Sigmoid colon (tissue), 4 donors: ENCODE data around the gene OR2F1.

Experiments
- CTCF ChIP-seq, 4 experiments: fragments of 450-650 bp in 3 of 4; fragments of 200-600 bp in 1 of 4; IDR thresholded peaks; one replicate each; pipeline ENCODE4 v1.5.1; 2016 to 2019; ENCODE audit warnings: antibody characterized with exemption in 4 of 4, mild to moderate bottlenecking in 3 of 4, moderate library complexity in 2 of 4
- EP300 ChIP-seq, 4 donors: sonication (generic); formaldehyde crosslinking; IDR thresholded peaks; one replicate each; pipeline ENCODE4 v1.6.1; 2017; ENCODE audit warnings: antibody characterized with exemption in 4 of 4
- POLR2A ChIP-seq, 2 donors: fragments of 450-650 bp; IDR thresholded peaks; one replicate each; pipeline ENCODE4 v1.6.1; 2016; ENCODE audit warnings: antibody characterized with exemption in 2 of 2, mild to moderate bottlenecking in 2 of 2, moderate library complexity in 2 of 2
- POLR2AphosphoS5 ChIP-seq, 4 donors: sonication (generic); formaldehyde crosslinking; IDR thresholded peaks; one replicate each; pipeline ENCODE4 v1.6.1; 2017; ENCODE audit warnings: antibody characterized with exemption in 4 of 4

DNA sequence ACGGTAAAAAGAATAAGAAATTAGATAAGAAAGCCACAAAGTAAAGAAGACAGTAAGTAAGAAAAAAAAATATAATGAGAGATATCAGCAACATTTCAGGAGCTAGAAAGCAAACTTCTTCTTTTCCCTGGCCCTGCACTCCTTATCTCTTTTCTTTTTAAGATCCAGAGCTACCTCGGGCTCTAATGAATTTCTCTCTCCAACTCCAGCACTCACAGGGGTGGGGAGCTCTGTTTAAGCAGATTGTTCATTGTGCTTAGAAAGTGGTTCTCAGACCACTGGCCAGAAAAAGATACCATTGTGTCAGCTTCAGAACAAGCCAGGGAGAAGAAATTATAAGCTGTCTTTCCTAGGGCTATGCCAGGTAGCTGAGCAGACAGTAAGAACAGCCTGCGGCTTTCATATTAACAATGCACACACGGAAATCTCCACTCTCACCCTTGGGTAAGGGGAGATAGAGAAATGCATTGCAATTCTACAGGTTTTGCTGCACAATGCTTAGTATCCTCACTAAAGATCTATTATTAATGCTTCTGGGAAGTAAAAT, 19.3 kb downstream of the OR2F1 start:
- TF ChIP-seq POLR2A (IDR thresholded peaks at IDR 0.05): no peak
- TF ChIP-seq CTCF (IDR thresholded peaks at IDR 0.05): no peak
- TF ChIP-seq POLR2AphosphoS5 (IDR thresholded peaks at IDR 0.05): no peak
- no peak for TF ChIP-seq EP300 (IDR thresholded peaks at IDR 0.05)
